Heart left ventricle (tissue), 13 donors: ENCODE data around the gene BTBD19.

Source experiments
- POLR2A ChIP-seq, 2 donors: fragments of 450-650 bp; IDR thresholded peaks; one replicate each; pipeline ENCODE4 v1.6.1; 2017; ENCODE audit warnings: antibody characterized with exemption in 2 of 2, mild to moderate bottlenecking in 2 of 2, moderate library complexity in 2 of 2
- TF ChIP-seq, protein P1 (sequence below), 12 donors: fragments of 200-600 bp; sonication (generic) in 4 of 12; IDR thresholded peaks; one replicate each; pipeline versions ENCODE4 v1.5.0 to v1.8.0; 2018 to 2022; ENCODE audit warnings: antibody characterized with exemption in 12 of 12, mild to moderate bottlenecking in 5 of 12
- donor health status: ischemic (EF 13 %, LVEDD 7.1; RV severe dilation, severe dysfunction).
- donor health status: DM: no; HTN: yes; CAD: no.
- donor health status: DM: no; HTN: no; CAD: no.
- donor health status: ischemic (EF 25% LVEDD 6.9; RV normal size, moderate dysfunction).
- donor health status: ischemic (EF 25% LVEDD 5.7; RV mildly dilated, moderate dysfunction).
- donor health status: ischemic (EF 35%, LVEDD 5.7; RV mildly dilated, moderate dysfunction).
- donor health status: nonischemic (EF 11% LVEDD 7.7; RV severe dilation, severe dysfunction).
- donor health status: DM: yes; HTN: yes; CAD: no.
- donor health status: PGD.
- donor health status: ischemic (EF 29% LVEDD 5.4; RV normal size, mild dysfunction).
- donor health status: nonischemic (EF 23%, LVEDD 6.1; RV moderate dilation, normal function).

GRCh38 chr1:44808938-44809917 lies 905 bp downstream of the BTBD19 start:
- TF ChIP-seq, protein P1, sequence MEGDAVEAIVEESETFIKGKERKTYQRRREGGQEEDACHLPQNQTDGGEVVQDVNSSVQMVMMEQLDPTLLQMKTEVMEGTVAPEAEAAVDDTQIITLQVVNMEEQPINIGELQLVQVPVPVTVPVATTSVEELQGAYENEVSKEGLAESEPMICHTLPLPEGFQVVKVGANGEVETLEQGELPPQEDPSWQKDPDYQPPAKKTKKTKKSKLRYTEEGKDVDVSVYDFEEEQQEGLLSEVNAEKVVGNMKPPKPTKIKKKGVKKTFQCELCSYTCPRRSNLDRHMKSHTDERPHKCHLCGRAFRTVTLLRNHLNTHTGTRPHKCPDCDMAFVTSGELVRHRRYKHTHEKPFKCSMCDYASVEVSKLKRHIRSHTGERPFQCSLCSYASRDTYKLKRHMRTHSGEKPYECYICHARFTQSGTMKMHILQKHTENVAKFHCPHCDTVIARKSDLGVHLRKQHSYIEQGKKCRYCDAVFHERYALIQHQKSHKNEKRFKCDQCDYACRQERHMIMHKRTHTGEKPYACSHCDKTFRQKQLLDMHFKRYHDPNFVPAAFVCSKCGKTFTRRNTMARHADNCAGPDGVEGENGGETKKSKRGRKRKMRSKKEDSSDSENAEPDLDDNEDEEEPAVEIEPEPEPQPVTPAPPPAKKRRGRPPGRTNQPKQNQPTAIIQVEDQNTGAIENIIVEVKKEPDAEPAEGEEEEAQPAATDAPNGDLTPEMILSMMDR (IDR thresholded peaks at IDR 0.05) = peak in 2 of 12 donors; percentile 23 to 25
- no peak for TF ChIP-seq POLR2A (IDR thresholded peaks at IDR 0.05)
